Activated T-cell treated with anti-CD3 and anti-CD28 coated beads for 4 hours (primary cell): ENCODE results near the gene GPATCH1.
A peak's percentile ranks its signal among the peaks of the same experiment; 100 is the strongest.
"Not testable (repeated sequence)": the region's sequence is repeated elsewhere in the genome, so short reads cannot be mapped to it uniquely, and the experiment has no call there.

Experiments used
- DNase-seq: peaks from one replicate; pipeline ENCODE4 v3.0.0-alpha.2; 2020

The GPATCH1 gene

GRCh38 chr19:33161201-33161600, 80.2 kb downstream of the GPATCH1 start:
- no peak for DNase-seq

GRCh38 chr19:33163481-33163880, 82.5 kb downstream of the GPATCH1 start:
- DNase-seq = no peak

GRCh38 chr19:33166037-33166436, 85.1 kb downstream of the GPATCH1 start:
- DNase-seq = not testable (repeated sequence)

- no peak for DNase-seq
Measured at GRCh38 chr19:33167438-33167837, 86.5 kb downstream of the GPATCH1 start.

GRCh38 chr19:33168528-33168927, 87.5 kb downstream of the GPATCH1 start:
- DNase-seq = no peak

GRCh38 chr19:33171222-33171795, 90.3 kb downstream of the GPATCH1 start:
- DNase-seq = no peak

GRCh38 chr19:33171916-33172359, 91.0 kb downstream of the GPATCH1 start:
- DNase-seq = no peak

- no peak for DNase-seq
Measured at GRCh38 chr19:33174186-33174585, 93.2 kb downstream of the GPATCH1 start.

GRCh38 chr19:33175156-33175782, 94.3 kb downstream of the GPATCH1 start:
- DNase-seq = no peak

GRCh38 chr19:33175886-33176669, 95.1 kb downstream of the GPATCH1 start:
- DNase-seq = peak; percentile 7

- peak; percentile 95 for DNase-seq
Measured at GRCh38 chr19:33176670-33177416, 95.9 kb downstream of the GPATCH1 start.

GRCh38 chr19:33177417-33177979, 96.5 kb downstream of the GPATCH1 start:
- no peak for DNase-seq
